Suprapubic skin (tissue), 3 donors: ENCODE results near the gene SLC25A25.

Experiments used
- CTCF ChIP-seq, 2 donors: fragments of 200-600 bp in 1 of 2; fragments of 450-650 bp in 1 of 2; sonication (generic) in 1 of 2; IDR thresholded peaks; one replicate each; pipeline ENCODE4 v1.5.1; 2016 to 2019; ENCODE audit warnings: antibody characterized with exemption in 2 of 2, mild to moderate bottlenecking in 1 of 2, moderate library complexity in 1 of 2
- POLR2A ChIP-seq, 2 donors: fragments of 450-650 bp; IDR thresholded peaks; one replicate each; pipeline ENCODE4 v1.6.1; 2017; ENCODE audit warnings: antibody characterized with exemption in 2 of 2, mild to moderate bottlenecking in 2 of 2, moderate library complexity in 2 of 2

GRCh38 chr9:128155736-128156500, 87.9 kb downstream of the SLC25A25 start:
- no peak for TF ChIP-seq CTCF (IDR thresholded peaks at IDR 0.05)
- TF ChIP-seq POLR2A (IDR thresholded peaks at IDR 0.05) = no peak
